ENCODE measurements around the gene FREY1. TPM values are rescaled to one million over a fixed set of nuclear protein-coding genes. Genes with fewer than 3 reads are reported as not detected.

FREY1 gene
- total and polyA plus RNA-seq, 2 of the 4 experiments (the other 2 are of a cell fraction): 0.21 TPM; not detected in 1

DNA sequence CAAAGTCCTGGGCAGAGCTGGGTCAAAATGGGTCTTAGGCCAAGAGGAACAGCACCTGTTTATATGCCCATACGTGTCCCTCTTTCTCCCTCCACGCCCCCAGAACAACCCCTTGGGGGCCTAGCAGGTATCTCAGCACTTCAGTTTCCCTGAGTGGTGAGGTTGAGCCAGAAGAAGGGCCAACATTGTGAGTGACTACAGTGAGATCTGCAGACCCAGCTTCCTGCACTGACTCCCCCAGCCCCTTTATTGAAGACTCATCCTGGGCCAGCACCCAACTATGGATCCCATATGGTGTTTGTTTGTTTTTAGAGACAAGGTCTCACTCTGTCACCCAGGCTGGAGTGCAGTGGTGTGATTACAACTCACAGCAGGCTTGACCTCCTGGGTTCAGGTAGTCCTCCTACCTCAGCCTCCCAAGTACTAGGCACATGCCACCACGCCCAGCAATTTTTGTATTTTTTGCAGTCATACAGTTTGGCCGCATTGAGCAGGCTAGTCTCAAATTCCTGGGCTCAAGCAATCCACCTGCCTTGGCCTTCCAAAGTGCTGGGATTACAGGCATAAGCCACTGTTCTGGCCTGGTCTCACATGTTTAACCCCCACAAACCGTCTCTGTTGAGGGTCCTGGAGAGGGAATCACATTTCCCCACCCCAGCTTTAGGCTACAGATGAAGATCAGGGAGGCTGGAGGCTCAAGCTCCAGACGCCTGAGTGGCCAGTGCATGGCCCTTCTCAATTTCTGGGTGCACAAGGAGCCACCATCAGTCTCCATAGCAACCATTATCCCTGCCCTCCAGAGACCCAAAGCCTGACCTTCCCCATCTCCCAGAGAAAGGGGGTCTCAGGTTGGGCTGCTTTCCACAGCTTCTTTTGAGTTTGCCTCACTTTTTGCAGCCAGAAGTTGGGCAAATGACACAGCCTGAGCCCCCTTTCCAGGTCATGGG lies 13.7 kb upstream of the FREY1 start (continued):
- TF ChIP-seq CHD1 (IDR thresholded peaks at IDR 0.05; ENCODE audit: low read depth, low read length): no peak

DNA sequence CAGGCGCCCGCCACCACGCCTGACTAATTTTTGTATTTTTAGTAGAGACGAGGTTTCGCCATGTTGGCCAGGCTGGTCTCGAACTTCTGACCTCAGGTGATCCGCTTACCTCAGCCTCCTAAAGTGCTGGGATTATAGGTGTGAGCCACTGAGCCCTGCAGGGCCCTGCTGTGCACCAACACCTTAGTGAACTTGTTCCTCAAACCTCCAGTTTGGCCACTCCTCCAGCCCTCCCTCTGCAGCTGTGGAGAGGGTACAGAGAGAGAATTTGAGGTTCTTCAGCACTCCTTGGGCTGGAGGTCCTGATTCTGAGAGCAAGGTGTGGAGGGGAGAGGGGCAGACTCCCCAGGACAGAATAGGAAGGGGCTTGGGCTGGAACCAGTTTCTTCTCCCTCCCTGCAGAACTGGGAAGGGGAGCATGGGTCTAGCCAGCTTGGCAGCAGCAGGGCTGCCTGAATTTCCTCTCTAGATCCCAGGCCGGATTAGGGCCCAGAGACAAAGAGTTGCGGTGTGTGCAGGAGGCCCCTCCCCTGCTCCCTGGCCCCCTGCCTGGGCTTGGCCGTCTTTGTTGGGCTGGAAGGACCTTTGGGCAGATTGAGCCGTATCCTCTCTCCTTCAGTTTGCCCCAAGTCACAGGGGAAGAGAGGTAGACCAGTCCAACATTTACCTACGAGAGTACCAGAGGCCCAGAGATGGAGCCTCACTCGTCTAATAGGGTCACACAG lies 12.9 kb upstream of the FREY1 start:
- no peak overlapping the region for H2BK120ac ChIP-seq (ENCODE audit: low read depth, low read length)
- BruUV-seq (replicated peaks): no TSS peak
- no peak overlapping the region for H3K14ac ChIP-seq (replicated peaks; ENCODE audit: low read depth, low read length)
- H3K27ac ChIP-seq (ENCODE audit: insufficient read depth, low read length): no peak overlapping the region
- no peak overlapping the region for H3K23ac ChIP-seq (ENCODE audit: low read depth, low read length)
- DNase-seq: no peak
- H3K9me1 ChIP-seq (ENCODE audit: insufficient read depth, low read length): 0 out of 2 replicates have a peak, but pooled peaks cover 8% of the 10 kb centered on the region
- peaks cover 3% of the 10 kb centered on the region for H4K20me1 ChIP-seq (ENCODE audit: insufficient read depth, low read length)
- H3K9ac ChIP-seq (ENCODE audit: low read depth, low read length): no peak overlapping the region
- no peak overlapping the region for H4K5ac ChIP-seq (ENCODE audit: low read depth, low read length)
- in situ Hi-C loops (cut with MboI; ENCODE audit: low sequenced_read_pairs) (no loop called here), intact Hi-C loops (cut with micrococcal nuclease) (no loop called here), dilution Hi-C loops (cut with HindIII; ENCODE audit: low sequenced_read_pairs, unreplicated experiment) (no loop called here)
- no peak for ATAC-seq (ENCODE audit: low read depth)
- POLR2A ChIA-PET (ENCODE audit: unreplicated experiment): interaction anchor here (0.6 kb wide), 1 partner anchor 108 kb away, joined by 3 read pairs; no protein-coding TSS in a partner anchor
- H2AFZ ChIP-seq (replicated peaks; ENCODE audit: low read length, poor library complexity): no peak overlapping the region
- no peak overlapping the region for H3K4me3 ChIP-seq (ENCODE audit: insufficient read depth, low read depth, low read length)
- no peak overlapping the region for H3K18ac ChIP-seq (ENCODE audit: low read depth, low read length)
- no peak overlapping the region for H2BK20ac ChIP-seq (ENCODE audit: low read depth, low read length)
- H2BK5ac ChIP-seq (ENCODE audit: low read depth, low read length, poor library complexity, severe bottlenecking): no peak overlapping the region
- no peak overlapping the region for H2AK9ac ChIP-seq (replicated peaks; ENCODE audit: low read depth, low read length, poor library complexity)
- H4K91ac ChIP-seq (ENCODE audit: insufficient read depth, low read depth, low read length): no peak overlapping the region
- CTCF ChIA-PET: no interaction called here
- peaks cover 35% of the 10 kb centered on the region for H3K27me3 ChIP-seq (ENCODE audit: control insufficient read depth, insufficient read depth, low read length)
- 40% methylated on average over 1 of the region's 13 CpGs; no CpG with 5 or more reads in 1 of the 2 experiments for WGBS, 2 experiments (ENCODE audit: extremely low coverage in 2 of 2, insufficient read length in 1 of 2)
- no peaks in the 10 kb centered on the region for H3K9me3 ChIP-seq (ENCODE audit: control insufficient read depth, insufficient read depth, low read length)
- H3K4me2 ChIP-seq (ENCODE audit: low read depth, low read length): no peak overlapping the region
- no peak overlapping the region for H3K56ac ChIP-seq (ENCODE audit: extremely low read depth, insufficient read depth, low read length)
- H3K79me1 ChIP-seq (ENCODE audit: low read depth in 1 of 2, low read length in 2 of 2): peaks cover 18 to 25% of the 10 kb centered on the region in 2 experiments
- H2AK5ac ChIP-seq (ENCODE audit: low read depth, low read length): no peak overlapping the region
- H2BK15ac ChIP-seq (ENCODE audit: low read depth, low read length): no peak overlapping the region
- no peak overlapping the region for H4K8ac ChIP-seq (ENCODE audit: low read depth in 2 of 2, low read length in 2 of 2)
- no peak overlapping the region for H3K4ac ChIP-seq (ENCODE audit: low read depth, low read length)
- H3K36me3 ChIP-seq (ENCODE audit: control insufficient read depth, insufficient read depth, low read length): peaks cover 10% of the 10 kb centered on the region
- H3K4me1 ChIP-seq (ENCODE audit: control insufficient read depth, insufficient read depth, low read length): no peaks in the 10 kb centered on the region
- TF ChIP-seq MAFK (IDR thresholded peaks at IDR 0.05; ENCODE audit: low read depth, low read length) (no peak), POLR2A (IDR thresholded peaks at IDR 0.05; ENCODE audit: low read depth, low read length) (no peak), RCOR1 (IDR thresholded peaks at IDR 0.05; ENCODE audit: insufficient replicate concordance, low read length) (no peak), RAD21 (IDR thresholded peaks at IDR 0.05; ENCODE audit: low read length) (no peak), MXI1 (IDR thresholded peaks at IDR 0.05; ENCODE audit: borderline replicate concordance, low read depth, low read length) (no peak), CEBPB (IDR thresholded peaks at IDR 0.05; ENCODE audit: low read depth, low read length) (no peak), SMC3 (IDR thresholded peaks at IDR 0.05; ENCODE audit: low read depth, low read length) (no peak), NFE2L2 (IDR thresholded peaks at IDR 0.05; ENCODE audit: low read depth, low read length) (no peak), RFX5 (IDR thresholded peaks at IDR 0.05; ENCODE audit: low read depth, low read length) (no peak), MAZ (IDR thresholded peaks at IDR 0.05; ENCODE audit: borderline replicate concordance, low read depth, low read length) (no peak)
- TF ChIP-seq, protein P1, sequence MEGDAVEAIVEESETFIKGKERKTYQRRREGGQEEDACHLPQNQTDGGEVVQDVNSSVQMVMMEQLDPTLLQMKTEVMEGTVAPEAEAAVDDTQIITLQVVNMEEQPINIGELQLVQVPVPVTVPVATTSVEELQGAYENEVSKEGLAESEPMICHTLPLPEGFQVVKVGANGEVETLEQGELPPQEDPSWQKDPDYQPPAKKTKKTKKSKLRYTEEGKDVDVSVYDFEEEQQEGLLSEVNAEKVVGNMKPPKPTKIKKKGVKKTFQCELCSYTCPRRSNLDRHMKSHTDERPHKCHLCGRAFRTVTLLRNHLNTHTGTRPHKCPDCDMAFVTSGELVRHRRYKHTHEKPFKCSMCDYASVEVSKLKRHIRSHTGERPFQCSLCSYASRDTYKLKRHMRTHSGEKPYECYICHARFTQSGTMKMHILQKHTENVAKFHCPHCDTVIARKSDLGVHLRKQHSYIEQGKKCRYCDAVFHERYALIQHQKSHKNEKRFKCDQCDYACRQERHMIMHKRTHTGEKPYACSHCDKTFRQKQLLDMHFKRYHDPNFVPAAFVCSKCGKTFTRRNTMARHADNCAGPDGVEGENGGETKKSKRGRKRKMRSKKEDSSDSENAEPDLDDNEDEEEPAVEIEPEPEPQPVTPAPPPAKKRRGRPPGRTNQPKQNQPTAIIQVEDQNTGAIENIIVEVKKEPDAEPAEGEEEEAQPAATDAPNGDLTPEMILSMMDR (conservative IDR thresholded peaks at IDR 0.05; ENCODE audit: low read depth, low read length): no peak
- TF ChIP-seq, protein P2, sequence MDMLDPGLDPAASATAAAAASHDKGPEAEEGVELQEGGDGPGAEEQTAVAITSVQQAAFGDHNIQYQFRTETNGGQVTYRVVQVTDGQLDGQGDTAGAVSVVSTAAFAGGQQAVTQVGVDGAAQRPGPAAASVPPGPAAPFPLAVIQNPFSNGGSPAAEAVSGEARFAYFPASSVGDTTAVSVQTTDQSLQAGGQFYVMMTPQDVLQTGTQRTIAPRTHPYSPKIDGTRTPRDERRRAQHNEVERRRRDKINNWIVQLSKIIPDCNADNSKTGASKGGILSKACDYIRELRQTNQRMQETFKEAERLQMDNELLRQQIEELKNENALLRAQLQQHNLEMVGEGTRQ (IDR thresholded peaks at IDR 0.05; ENCODE audit: low read depth, low read length): no peak
